SK-N-SH (cell line): Measurements from ENCODE around the gene LRRC46. TPM values are rescaled to one million over a fixed set of nuclear protein-coding genes. Genes with fewer than 3 reads are reported as not detected.

Source experiments
- CTCF ChIA-PET: fragments of 300-600, 350-600 bp; formaldehyde crosslinking; extraction: SDS; loops from one replicate; lab custom pipeline; 2021; lab: Yijun Ruan, JAX
- POLR2A ChIA-PET: fragments of 350-600 bp; sonication (Branson Sonifier 250); formaldehyde crosslinking; extraction: SDS; loops from one replicate; lab custom pipeline; 2020; ENCODE audit warnings: antibody characterized with exemption, inconsistent platforms; lab: Yijun Ruan, JAX
- DNase-seq: peaks from one replicate; pipeline ENCODE4 v3.0.0; 2012
- H2AFZ ChIP-seq: fragments of 200-600 bp; sonication (generic); 2 replicates; pipeline ENCODE4 v1.8.1; 2016; ENCODE audit warnings: antibody characterized with exemption, mild to moderate bottlenecking, low read depth
- H3F3A ChIP-seq: fragments of 200-600 bp; sonication (generic); replicated peaks from 2 replicates; pipeline ENCODE3; 2016; ENCODE audit warnings: antibody characterized with exemption, mild to moderate bottlenecking; ENCODE audit not compliant: insufficient read depth
- H3K27ac ChIP-seq, 2 experiments: fragments of 200-500 bp in 1 of 2; fragments of 200-600 bp in 1 of 2; sonication (Bioruptor generic) in 1 of 2; sonication (generic), shearing (Covaris generic) in 1 of 2; 2 replicates each; pipeline versions ENCODE4 v1.5.1 to v1.6.1; 2014 to 2016; ENCODE audit warnings: low read depth in 2 of 2, inconsistent platforms in 1 of 2, low read length in 1 of 2, mild to moderate bottlenecking in 1 of 2, mixed read lengths in 1 of 2
- H3K27me3 ChIP-seq: fragments of 200-600 bp; sonication (generic), shearing (Covaris generic); 2 replicates; pipeline ENCODE4 v1.6.1; 2016; ENCODE audit warnings: mixed run types; ENCODE audit not compliant: insufficient read depth
- H3K36me3 ChIP-seq, 2 experiments: fragments of 200-500 bp in 1 of 2; fragments of 200-600 bp in 1 of 2; sonication (Bioruptor generic) in 1 of 2; sonication (generic) in 1 of 2; replicated peaks in 1 of 2; 2 replicates each; pipeline versions ENCODE3 to v1.5.1; 2014 to 2016; ENCODE audit warnings: low read length in 1 of 2, mild to moderate bottlenecking in 1 of 2; ENCODE audit not compliant: insufficient read depth in 2 of 2, control insufficient read depth in 1 of 2
- H3K4me1 ChIP-seq, 2 experiments: fragments of 200-500 bp in 1 of 2; fragments of 200-600 bp in 1 of 2; sonication (Bioruptor generic) in 1 of 2; sonication (generic), shearing (Covaris generic) in 1 of 2; 2 replicates each; pipeline versions ENCODE4 v1.5.1 to v1.6.1; 2014 to 2016; ENCODE audit warnings: low read depth in 1 of 2, low read length in 1 of 2, mixed run types in 1 of 2; ENCODE audit not compliant: insufficient read depth in 2 of 2, control insufficient read depth in 1 of 2
- H3K4me2 ChIP-seq: fragments of 200-600 bp; sonication (generic), shearing (Covaris generic); 2 replicates; pipeline ENCODE4 v1.6.1; 2017; ENCODE audit warnings: mixed run types
- H3K4me3 ChIP-seq, 2 experiments: fragments of 200-500 bp in 1 of 2; fragments of 200-600 bp in 1 of 2; sonication (Bioruptor generic) in 1 of 2; sonication (generic), shearing (Covaris generic) in 1 of 2; 2 replicates each; pipeline versions ENCODE4 v1.5.1 to v1.8.1; 2014 to 2016; ENCODE audit warnings: low read depth in 2 of 2, inconsistent platforms in 1 of 2, low read length in 1 of 2, mild to moderate bottlenecking in 1 of 2, mixed read lengths in 1 of 2, moderate library complexity in 1 of 2
- H3K79me2 ChIP-seq: fragments of 200-600 bp; sonication (generic); 2 replicates; pipeline ENCODE4 v1.8.1; 2017; ENCODE audit warnings: mild to moderate bottlenecking; ENCODE audit not compliant: insufficient read depth
- H3K9ac ChIP-seq: fragments of 200-600 bp; sonication (generic); 2 replicates; pipeline ENCODE4 v1.6.1; 2017; ENCODE audit warnings: mixed run types
- H3K9me2 ChIP-seq: fragments of 200-600 bp; sonication (generic); 2 replicates; pipeline ENCODE4 v1.6.1; 2017; ENCODE audit warnings: mixed run types
- H3K9me3 ChIP-seq: fragments of 200-600 bp; sonication (generic); 2 replicates; pipeline ENCODE4 v1.6.1; 2017; ENCODE audit warnings: mixed run types, mild to moderate bottlenecking, moderate library complexity
- H4K20me1 ChIP-seq: fragments of 200-600 bp; sonication (generic); 2 replicates; pipeline ENCODE4 v1.6.1; 2017; ENCODE audit warnings: mild to moderate bottlenecking, mixed run types; ENCODE audit not compliant: insufficient read depth
- CHD2 ChIP-seq: fragments of 150-350 bp; IDR thresholded peaks from 2 replicates; pipeline ENCODE4 v1.6.1; 2018; ENCODE audit warnings: low read length; ENCODE audit not compliant: partially characterized antibody
- FOXM1 ChIP-seq: IDR thresholded peaks from 2 replicates; pipeline ENCODE4 v1.4.0; 2012; ENCODE audit warnings: low read depth, mild to moderate bottlenecking
- MEF2A ChIP-seq: IDR thresholded peaks from 2 replicates; pipeline ENCODE4 v1.4.0; 2012; ENCODE audit warnings: low read depth, borderline replicate concordance
- POLR2AphosphoS5 ChIP-seq: IDR thresholded peaks from 2 replicates; pipeline ENCODE4 v1.6.1; 2012; ENCODE audit warnings: low read depth, low read length
- RAD21 ChIP-seq: IDR thresholded peaks from 2 replicates; pipeline ENCODE4 v1.6.1; 2012; ENCODE audit warnings: mild to moderate bottlenecking, low read length
- RXRA ChIP-seq: IDR thresholded peaks from 2 replicates; pipeline ENCODE4 v1.4.0; 2012; ENCODE audit warnings: low read depth, mild to moderate bottlenecking, borderline replicate concordance
- SIN3A ChIP-seq: IDR thresholded peaks from 2 replicates; pipeline ENCODE4 v1.6.1; 2012; ENCODE audit warnings: low read depth, mild to moderate bottlenecking, low read length, moderate library complexity, borderline replicate concordance
- TAF1 ChIP-seq: IDR thresholded peaks from 2 replicates; pipeline ENCODE4 v1.6.1; 2012; ENCODE audit warnings: low read depth, mild to moderate bottlenecking, low read length, moderate library complexity, borderline replicate concordance
- TCF12 ChIP-seq: IDR thresholded peaks from 2 replicates; pipeline ENCODE4 v1.4.0; 2012
- WGBS: methylation state at CpG from one replicate; pipeline ENCODE4 v1.1.6; 2017; ENCODE audit warnings: low lambda C conversion rate; 5-methylcytosine and 5-hydroxymethylcytosine counted together
- polyA plus RNA-seq, 3 experiments: library from polyadenylated mRNA; depleted of rRNA; stranded (reverse); fragments of >200 nt; gene quantifications; 2 replicates each; pipeline ENCODE4 v1.2.3, GENCODE V29; 2012
- TF ChIP-seq, protein P1 (sequence below): IDR thresholded peaks from 2 replicates; pipeline ENCODE4; 2012
- TF ChIP-seq, protein P2 (sequence below): IDR thresholded peaks from 2 replicates; pipeline ENCODE4 v1.4.0; 2012; ENCODE audit warnings: low read depth, borderline replicate concordance
- TF ChIP-seq, protein P3 (sequence below): IDR thresholded peaks from 2 replicates; pipeline ENCODE4 v1.4.0; 2012; ENCODE audit warnings: low read depth, borderline replicate concordance
- TF ChIP-seq, protein P4 (sequence below): IDR thresholded peaks from 2 replicates; pipeline ENCODE4 v1.6.1; 2012; ENCODE audit warnings: mild to moderate bottlenecking, low read depth, low read length, moderate library complexity

LRRC46 gene
- polyA plus RNA-seq, 1 of the 3 experiments (the other 2 are of a cell fraction): 1.6 TPM

DNA sequence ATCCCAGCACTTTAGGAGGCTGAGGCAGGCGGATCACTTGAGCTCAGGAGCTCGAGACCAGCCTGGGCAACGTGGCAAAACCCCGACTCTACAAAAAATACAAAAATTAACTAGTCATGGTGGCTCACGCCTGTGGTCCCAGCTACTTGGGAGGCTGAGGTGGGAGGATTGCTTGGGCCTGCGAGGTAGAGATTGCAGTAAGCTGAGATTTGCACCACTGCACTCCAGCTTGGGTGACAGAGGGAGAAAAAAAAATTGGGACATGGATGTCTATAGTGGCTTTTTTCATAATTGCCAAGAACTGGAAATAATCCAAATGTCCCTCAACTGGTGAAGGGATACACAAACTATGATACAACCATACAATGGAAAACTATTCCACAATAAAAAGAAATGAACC is 38.5 kb upstream of the LRRC46 start:
- Histone ChIP-seq H3K9me2 (no peaks in the 10 kb centered on the region), H3K4me3 (no peak overlapping the region), H3K4me1 (peaks cover 0 to 5% of the 10 kb centered on the region in 2 experiments; a peak in 1 of 4 replicates), H3K36me3 (no peaks in the 10 kb centered on the region), H3K79me2 (no peaks in the 10 kb centered on the region), H2AFZ (no peak overlapping the region), H3K27ac (no peak overlapping the region), H4K20me1 (no peaks in the 10 kb centered on the region), H3K9me3 (no peaks in the 10 kb centered on the region), H3K9ac (no peak overlapping the region), H3K27me3 (peaks cover 75% of the 10 kb centered on the region), H3F3A (no peaks in the 10 kb centered on the region), H3K4me2 (no peak overlapping the region)
- DNase-seq: no peak
- CTCF ChIA-PET: interaction anchor here (0.8 to 2.8 kb wide), 8 partner anchors 9 to 129 kb away, joined by 3 to 18 read pairs (median 4); no protein-coding TSS in a partner anchor
- 26% methylated on average over 6 of the region's 6 CpGs for WGBS
- TF ChIP-seq RAD21: no peak
- no peak for TF ChIP-seq SIN3A
- TF ChIP-seq RXRA: no peak
- no peak for TF ChIP-seq CHD2
- no peak for TF ChIP-seq FOXM1
- no peak for TF ChIP-seq TAF1
- no peak for TF ChIP-seq MEF2A
- TF ChIP-seq, protein P1, sequence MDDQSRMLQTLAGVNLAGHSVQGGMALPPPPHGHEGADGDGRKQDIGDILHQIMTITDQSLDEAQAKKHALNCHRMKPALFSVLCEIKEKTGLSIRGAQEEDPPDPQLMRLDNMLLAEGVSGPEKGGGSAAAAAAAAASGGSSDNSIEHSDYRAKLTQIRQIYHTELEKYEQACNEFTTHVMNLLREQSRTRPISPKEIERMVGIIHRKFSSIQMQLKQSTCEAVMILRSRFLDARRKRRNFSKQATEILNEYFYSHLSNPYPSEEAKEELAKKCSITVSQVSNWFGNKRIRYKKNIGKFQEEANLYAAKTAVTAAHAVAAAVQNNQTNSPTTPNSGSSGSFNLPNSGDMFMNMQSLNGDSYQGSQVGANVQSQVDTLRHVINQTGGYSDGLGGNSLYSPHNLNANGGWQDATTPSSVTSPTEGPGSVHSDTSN: no peak
- no peak for TF ChIP-seq TCF12
- no peak for TF ChIP-seq POLR2AphosphoS5
- TF ChIP-seq, protein P2, sequence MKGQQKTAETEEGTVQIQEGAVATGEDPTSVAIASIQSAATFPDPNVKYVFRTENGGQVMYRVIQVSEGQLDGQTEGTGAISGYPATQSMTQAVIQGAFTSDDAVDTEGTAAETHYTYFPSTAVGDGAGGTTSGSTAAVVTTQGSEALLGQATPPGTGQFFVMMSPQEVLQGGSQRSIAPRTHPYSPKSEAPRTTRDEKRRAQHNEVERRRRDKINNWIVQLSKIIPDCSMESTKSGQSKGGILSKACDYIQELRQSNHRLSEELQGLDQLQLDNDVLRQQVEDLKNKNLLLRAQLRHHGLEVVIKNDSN: no peak
- TF ChIP-seq, protein P3, sequence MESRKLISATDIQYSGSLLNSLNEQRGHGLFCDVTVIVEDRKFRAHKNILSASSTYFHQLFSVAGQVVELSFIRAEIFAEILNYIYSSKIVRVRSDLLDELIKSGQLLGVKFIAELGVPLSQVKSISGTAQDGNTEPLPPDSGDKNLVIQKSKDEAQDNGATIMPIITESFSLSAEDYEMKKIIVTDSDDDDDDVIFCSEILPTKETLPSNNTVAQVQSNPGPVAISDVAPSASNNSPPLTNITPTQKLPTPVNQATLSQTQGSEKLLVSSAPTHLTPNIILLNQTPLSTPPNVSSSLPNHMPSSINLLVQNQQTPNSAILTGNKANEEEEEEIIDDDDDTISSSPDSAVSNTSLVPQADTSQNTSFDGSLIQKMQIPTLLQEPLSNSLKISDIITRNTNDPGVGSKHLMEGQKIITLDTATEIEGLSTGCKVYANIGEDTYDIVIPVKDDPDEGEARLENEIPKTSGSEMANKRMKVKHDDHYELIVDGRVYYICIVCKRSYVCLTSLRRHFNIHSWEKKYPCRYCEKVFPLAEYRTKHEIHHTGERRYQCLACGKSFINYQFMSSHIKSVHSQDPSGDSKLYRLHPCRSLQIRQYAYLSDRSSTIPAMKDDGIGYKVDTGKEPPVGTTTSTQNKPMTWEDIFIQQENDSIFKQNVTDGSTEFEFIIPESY: no peak
- POLR2A ChIA-PET: no interaction called here

- TF ChIP-seq, protein P4, sequence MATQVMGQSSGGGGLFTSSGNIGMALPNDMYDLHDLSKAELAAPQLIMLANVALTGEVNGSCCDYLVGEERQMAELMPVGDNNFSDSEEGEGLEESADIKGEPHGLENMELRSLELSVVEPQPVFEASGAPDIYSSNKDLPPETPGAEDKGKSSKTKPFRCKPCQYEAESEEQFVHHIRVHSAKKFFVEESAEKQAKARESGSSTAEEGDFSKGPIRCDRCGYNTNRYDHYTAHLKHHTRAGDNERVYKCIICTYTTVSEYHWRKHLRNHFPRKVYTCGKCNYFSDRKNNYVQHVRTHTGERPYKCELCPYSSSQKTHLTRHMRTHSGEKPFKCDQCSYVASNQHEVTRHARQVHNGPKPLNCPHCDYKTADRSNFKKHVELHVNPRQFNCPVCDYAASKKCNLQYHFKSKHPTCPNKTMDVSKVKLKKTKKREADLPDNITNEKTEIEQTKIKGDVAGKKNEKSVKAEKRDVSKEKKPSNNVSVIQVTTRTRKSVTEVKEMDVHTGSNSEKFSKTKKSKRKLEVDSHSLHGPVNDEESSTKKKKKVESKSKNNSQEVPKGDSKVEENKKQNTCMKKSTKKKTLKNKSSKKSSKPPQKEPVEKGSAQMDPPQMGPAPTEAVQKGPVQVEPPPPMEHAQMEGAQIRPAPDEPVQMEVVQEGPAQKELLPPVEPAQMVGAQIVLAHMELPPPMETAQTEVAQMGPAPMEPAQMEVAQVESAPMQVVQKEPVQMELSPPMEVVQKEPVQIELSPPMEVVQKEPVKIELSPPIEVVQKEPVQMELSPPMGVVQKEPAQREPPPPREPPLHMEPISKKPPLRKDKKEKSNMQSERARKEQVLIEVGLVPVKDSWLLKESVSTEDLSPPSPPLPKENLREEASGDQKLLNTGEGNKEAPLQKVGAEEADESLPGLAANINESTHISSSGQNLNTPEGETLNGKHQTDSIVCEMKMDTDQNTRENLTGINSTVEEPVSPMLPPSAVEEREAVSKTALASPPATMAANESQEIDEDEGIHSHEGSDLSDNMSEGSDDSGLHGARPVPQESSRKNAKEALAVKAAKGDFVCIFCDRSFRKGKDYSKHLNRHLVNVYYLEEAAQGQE: peak; percentile 96
- TF ChIP-seq RXRA: no peak
- Histone ChIP-seq H3K9ac (no peak overlapping the region), H3K9me2 (no peaks in the 10 kb centered on the region), H2AFZ (no peak overlapping the region), H3K79me2 (no peaks in the 10 kb centered on the region), H3K4me1 (no peaks in the 10 kb centered on the region), H3K27ac (no peak overlapping the region), H3K27me3 (peaks cover 48% of the 10 kb centered on the region), H3F3A (no peaks in the 10 kb centered on the region), H3K4me3 (no peak overlapping the region), H3K4me2 (no peak overlapping the region), H4K20me1 (no peaks in the 10 kb centered on the region), H3K36me3 (no peaks in the 10 kb centered on the region), H3K9me3 (no peaks in the 10 kb centered on the region)
- 65% methylated on average over 2 of the region's 2 CpGs for WGBS
- ChIA-PET CTCF (interaction anchor here (1.2 to 2.3 kb wide), 6 partner anchors 8 to 133 kb away, joined by 4 to 12 read pairs (median 8); no protein-coding TSS in a partner anchor), POLR2A (no interaction called here)
- DNase-seq: no peak
Observed at GRCh38 chr17:47797797-47798196, 33.7 kb upstream of the LRRC46 start.
